Heart left ventricle (tissue), 13 donors: ENCODE results near the gene MRPL20.
"Not testable (repeated sequence)": the region's sequence is repeated elsewhere in the genome, so short reads cannot be mapped to it uniquely, and the experiment has no call there.

Experiments used
- CTCF ChIP-seq, 12 donors: fragments of 200-600 bp; sonication (generic) in 4 of 12; IDR thresholded peaks; one replicate each; pipeline versions ENCODE4 v1.5.0 to v1.8.0; 2018 to 2022; ENCODE audit warnings: antibody characterized with exemption in 12 of 12, mild to moderate bottlenecking in 5 of 12
- POLR2A ChIP-seq, 2 donors: fragments of 450-650 bp; IDR thresholded peaks; one replicate each; pipeline ENCODE4 v1.6.1; 2017; ENCODE audit warnings: antibody characterized with exemption in 2 of 2, mild to moderate bottlenecking in 2 of 2, moderate library complexity in 2 of 2
- donor health status: ischemic (EF 13 %, LVEDD 7.1; RV severe dilation, severe dysfunction).
- donor health status: DM: no; HTN: yes; CAD: no.
- donor health status: DM: no; HTN: no; CAD: no.
- donor health status: ischemic (EF 25% LVEDD 6.9; RV normal size, moderate dysfunction).
- donor health status: ischemic (EF 25% LVEDD 5.7; RV mildly dilated, moderate dysfunction).
- donor health status: ischemic (EF 35%, LVEDD 5.7; RV mildly dilated, moderate dysfunction).
- donor health status: nonischemic (EF 11% LVEDD 7.7; RV severe dilation, severe dysfunction).
- donor health status: DM: yes; HTN: yes; CAD: no.
- donor health status: PGD.
- donor health status: ischemic (EF 29% LVEDD 5.4; RV normal size, mild dysfunction).
- donor health status: nonischemic (EF 23%, LVEDD 6.1; RV moderate dilation, normal function).

GRCh38 chr1:1385339-1385738 lies 21.8 kb downstream of the MRPL20 start:
- TF ChIP-seq CTCF, POLR2A (IDR thresholded peaks at IDR 0.05): not testable (repeated sequence)
